Epithelial cell of esophagus (primary cell): Measurements from ENCODE around the gene SULT2A1.
A peak's percentile ranks its signal among the peaks of the same experiment; 100 is the strongest.

Experiments
- DNase-seq: peaks from one replicate; pipeline ENCODE4 v3.0.0; 2010; ENCODE audit warnings: low read depth
- H3K4me3 ChIP-seq: 2 replicates; pipeline ENCODE4 v1.5.1; 2011; ENCODE audit warnings: mild to moderate bottlenecking, low read length, control low read depth
- TF ChIP-seq, protein P1 (sequence below): IDR thresholded peaks from 2 replicates; pipeline ENCODE4 v1.5.1; 2011; ENCODE audit warnings: low read depth, mild to moderate bottlenecking, low read length, control low read depth, inconsistent platforms; ENCODE audit not compliant: insufficient read depth; ENCODE audit errors: missing control alignments

Gene SULT2A1

DNA sequence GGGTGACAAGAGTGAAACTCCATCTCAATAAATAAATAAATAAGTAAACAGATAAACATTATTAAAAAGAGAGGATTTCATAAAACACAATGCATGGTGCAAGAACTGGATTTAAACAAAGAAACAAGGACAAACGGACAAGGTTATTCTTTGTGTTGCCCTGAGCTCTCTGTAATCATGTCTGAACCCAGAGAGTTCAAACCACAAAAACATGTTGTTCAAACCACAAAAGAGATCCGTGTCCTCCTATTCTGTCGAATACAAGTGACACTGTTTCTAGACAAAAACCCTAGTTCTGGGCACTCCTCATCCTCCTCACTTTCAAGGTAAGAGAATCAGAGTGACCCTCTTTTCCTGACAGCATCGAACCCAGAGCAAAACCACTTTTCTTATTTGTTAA lies 31.7 kb downstream of the SULT2A1 start:
- no peak for DNase-seq
- no peak overlapping the region for H3K4me3 ChIP-seq
- TF ChIP-seq, protein P1, sequence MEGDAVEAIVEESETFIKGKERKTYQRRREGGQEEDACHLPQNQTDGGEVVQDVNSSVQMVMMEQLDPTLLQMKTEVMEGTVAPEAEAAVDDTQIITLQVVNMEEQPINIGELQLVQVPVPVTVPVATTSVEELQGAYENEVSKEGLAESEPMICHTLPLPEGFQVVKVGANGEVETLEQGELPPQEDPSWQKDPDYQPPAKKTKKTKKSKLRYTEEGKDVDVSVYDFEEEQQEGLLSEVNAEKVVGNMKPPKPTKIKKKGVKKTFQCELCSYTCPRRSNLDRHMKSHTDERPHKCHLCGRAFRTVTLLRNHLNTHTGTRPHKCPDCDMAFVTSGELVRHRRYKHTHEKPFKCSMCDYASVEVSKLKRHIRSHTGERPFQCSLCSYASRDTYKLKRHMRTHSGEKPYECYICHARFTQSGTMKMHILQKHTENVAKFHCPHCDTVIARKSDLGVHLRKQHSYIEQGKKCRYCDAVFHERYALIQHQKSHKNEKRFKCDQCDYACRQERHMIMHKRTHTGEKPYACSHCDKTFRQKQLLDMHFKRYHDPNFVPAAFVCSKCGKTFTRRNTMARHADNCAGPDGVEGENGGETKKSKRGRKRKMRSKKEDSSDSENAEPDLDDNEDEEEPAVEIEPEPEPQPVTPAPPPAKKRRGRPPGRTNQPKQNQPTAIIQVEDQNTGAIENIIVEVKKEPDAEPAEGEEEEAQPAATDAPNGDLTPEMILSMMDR, result no peak

DNA sequence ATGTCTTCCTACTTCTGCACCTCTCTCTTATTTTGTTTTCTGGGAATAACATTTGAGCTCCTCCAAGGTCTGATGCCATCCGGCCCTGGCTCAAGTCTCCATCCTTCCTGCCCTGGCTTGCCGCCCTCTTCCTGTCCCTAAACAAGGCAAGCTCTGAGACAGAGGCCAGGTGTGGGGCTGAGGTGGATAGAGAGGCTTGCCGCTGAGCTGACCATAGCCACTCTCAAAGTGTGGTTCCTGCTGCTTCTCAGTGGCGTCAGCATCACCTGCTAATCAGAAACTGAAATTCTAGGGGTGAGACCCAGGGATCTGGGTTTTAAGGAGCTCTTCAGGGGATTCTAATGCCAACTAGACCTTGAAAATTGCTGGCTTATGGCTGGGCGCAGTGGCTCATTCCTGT lies 33.1 kb downstream of the SULT2A1 start:
- TF ChIP-seq, protein P1, result no peak
- H3K4me3 ChIP-seq, result no peak overlapping the region
- no peak for DNase-seq

DNA sequence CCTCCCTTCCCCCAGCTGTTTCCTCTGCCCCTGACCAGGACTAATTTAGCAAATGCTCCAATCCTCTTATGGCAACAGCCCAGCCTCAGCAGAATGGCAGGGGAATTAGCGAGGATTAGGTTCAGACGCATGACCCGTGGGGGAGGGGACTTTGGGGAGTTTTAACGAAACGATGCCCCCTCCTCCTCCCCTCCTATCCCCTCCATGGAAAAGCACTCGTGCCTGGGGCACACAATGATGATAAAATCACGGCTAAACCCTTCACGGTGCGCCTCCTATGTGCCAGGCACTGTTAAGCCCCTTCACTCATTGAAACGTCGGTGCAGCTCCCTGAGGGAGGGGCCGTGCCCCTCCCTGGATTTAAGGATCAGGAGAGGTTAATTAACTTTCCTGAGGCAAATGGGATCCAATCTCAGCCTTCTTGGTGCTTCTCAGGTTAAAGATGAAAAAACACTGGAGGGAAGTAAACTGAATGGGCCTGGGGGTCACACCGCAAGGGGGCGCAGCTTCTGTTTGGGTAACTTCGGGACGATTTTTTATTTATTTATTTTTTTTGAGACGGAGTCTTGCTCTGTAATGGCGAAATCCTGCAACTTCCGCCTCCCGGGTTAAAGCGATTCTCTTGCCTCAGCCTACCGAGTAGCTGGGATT lies 37.2 kb downstream of the SULT2A1 start:
- H3K4me3 ChIP-seq, result no peak overlapping the region
- TF ChIP-seq, protein P1, result peak; percentile 17
- DNase-seq, result no peak

DNA sequence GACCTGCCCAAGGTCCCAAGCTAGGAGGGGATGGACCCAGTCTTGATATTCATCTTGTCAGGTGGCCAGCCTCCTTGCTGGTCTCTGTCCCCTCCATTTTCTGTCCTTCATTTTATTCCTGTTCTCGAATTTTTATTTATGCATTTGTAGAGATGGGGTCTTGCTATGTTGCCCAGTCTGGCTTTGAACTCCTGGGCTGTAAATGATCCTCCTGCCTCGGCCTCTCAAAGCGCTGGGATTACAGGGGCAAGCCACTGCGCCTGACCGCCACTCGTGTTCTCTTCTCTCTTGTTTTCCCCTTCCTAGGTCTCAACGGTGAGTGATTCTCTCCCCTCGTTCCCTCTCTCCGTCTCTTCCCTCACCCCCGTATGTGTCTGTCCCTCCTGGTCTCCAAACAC lies 37.7 kb downstream of the SULT2A1 start:
- no peak overlapping the region for H3K4me3 ChIP-seq
- TF ChIP-seq, protein P1, result no peak
- no peak for DNase-seq

DNA sequence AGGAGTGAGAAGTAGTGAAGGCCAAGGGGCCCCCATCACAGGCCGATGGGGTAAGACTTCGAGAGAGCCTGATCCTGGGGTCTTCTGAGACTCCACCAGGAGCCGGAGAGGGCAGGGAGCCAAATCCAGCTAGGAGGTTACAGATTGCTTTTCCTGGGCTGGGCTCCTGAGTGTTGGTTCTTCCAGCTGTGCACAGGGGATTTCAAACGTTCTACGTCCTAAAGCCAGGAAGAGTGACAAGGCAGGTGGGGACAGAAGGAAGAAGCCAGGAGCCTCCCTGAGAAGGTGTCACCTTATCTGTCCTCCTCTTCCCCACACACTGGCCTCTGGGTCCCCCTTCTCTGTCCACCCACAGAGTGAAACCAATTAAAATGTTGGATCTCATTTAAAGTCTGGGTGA lies 43.2 kb downstream of the SULT2A1 start:
- TF ChIP-seq, protein P1, result no peak
- H3K4me3 ChIP-seq, result no peak overlapping the region
- DNase-seq, result no peak

DNA sequence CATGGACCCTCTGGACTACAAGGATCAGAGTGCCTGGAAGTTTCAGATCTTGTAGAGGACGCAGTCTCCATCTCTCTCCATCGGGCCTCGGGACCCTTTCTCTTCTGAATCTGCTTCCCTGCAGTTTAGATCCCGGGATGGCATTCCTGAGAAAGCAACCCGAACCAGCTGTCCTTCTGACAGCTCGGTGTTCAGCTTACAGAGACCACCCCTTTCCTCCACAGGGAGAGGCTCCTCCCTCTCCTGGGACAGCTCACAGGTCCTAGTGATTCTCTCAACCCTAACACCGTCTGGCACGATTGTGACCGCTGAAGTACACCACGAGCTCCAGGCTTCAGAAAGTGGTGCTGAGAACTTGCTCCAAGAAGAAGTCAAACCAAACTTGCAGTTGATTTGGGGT lies 46.2 kb downstream of the SULT2A1 start:
- TF ChIP-seq, protein P1, result no peak
- DNase-seq, result no peak

DNA sequence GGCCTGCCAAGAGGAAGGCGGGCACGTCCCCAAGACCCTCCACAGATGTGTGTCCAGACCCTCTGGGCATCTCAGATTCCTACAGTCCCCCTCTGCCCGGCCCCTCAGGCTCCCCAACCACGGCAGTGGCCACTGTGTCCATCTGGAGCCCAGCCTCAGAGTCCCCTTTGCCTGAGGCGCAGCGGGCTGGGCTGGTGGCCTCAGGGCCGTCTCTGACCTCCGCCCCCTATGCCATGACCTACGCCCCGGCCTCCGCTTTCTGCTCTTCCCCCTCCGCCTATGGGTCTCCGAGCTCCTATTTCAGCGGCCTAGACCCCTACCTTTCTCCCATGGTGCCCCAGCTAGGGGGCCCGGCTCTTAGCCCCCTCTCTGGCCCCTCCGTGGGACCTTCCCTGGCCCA lies 46.7 kb downstream of the SULT2A1 start:
- TF ChIP-seq, protein P1, result no peak
- no peak for DNase-seq
- no peak overlapping the region for H3K4me3 ChIP-seq

More for the DNA sequence above, 46.2 kb downstream of the SULT2A1 start:
- no peak overlapping the region for H3K4me3 ChIP-seq
